Kidney (tissue), 14 donors: ENCODE measurements around the gene ADARB2. TPM values are rescaled to one million over a fixed set of nuclear protein-coding genes. Genes with fewer than 3 reads are reported as not detected.

Experiments
- DNase-seq, 5 donors: peaks; one replicate each; pipeline ENCODE4 v3.0.0-alpha.2; 2013 to 2020
- FAIRE-seq: peaks from 2 replicates; lab custom pipeline; 2012; peaks lifted over from hg19 to GRCh38; lab: Jason Lieb, UNC
- H3K27ac ChIP-seq, 2 donors: one replicate each; pipeline ENCODE4 v1.7.0; 2013; ENCODE audit warnings: low read depth in 2 of 2, low read length in 2 of 2, inconsistent platforms in 1 of 2
- H3K27me3 ChIP-seq: one replicate; pipeline ENCODE4 v1.7.1; 2013; ENCODE audit warnings: low read length, inconsistent platforms; ENCODE audit not compliant: control insufficient read depth, insufficient read depth
- H3K36me3 ChIP-seq, 3 donors: one replicate each; pipeline versions ENCODE4 v1.7.0 to v1.7.1; 2013; ENCODE audit warnings: low read length in 3 of 3, control low read depth in 1 of 3, inconsistent platforms in 1 of 3; ENCODE audit not compliant: insufficient read depth in 3 of 3, control insufficient read depth in 2 of 3
- H3K4me1 ChIP-seq, 3 donors: one replicate each; pipeline versions ENCODE4 v1.7.0 to v1.7.1; 2013; ENCODE audit warnings: low read length in 3 of 3, inconsistent platforms in 1 of 3, low read depth in 1 of 3; ENCODE audit not compliant: control insufficient read depth in 2 of 3, insufficient read depth in 2 of 3
- H3K4me3 ChIP-seq, 3 donors: one replicate each; pipeline versions ENCODE4 v1.7.0 to v1.8.1; 2013; ENCODE audit warnings: low read length in 3 of 3, control low read depth in 1 of 3, inconsistent platforms in 1 of 3
- H3K9ac ChIP-seq, 3 donors: one replicate each; pipeline versions ENCODE4 v1.7.0 to v1.7.1; 2013; ENCODE audit warnings: low read length in 3 of 3, control low read depth in 1 of 3, inconsistent platforms in 1 of 3
- H3K9me3 ChIP-seq, 3 donors: one replicate each; pipeline versions ENCODE4 v1.7.0 to v1.7.1; 2013; ENCODE audit warnings: low read length in 3 of 3, control low read depth in 1 of 3, inconsistent platforms in 1 of 3; ENCODE audit not compliant: control insufficient read depth in 2 of 3, insufficient read depth in 1 of 3
- intact Hi-C: fragments of 100-400 bp; cut with DNase I; formaldehyde crosslinking; loops from one replicate; pipeline ENCODE4 v1.11.1; 2022
- polyA plus RNA-seq: library from polyadenylated mRNA; stranded (reverse); fragments of 350-450 nt; fragmentation: Illumina TruSeq; extraction: RNeasy Lipid Tissue Mini Kit (QIAGEN cat#74804); gene quantifications from one replicate; pipeline ENCODE4 v1.2.3, GENCODE V29; 2014; ENCODE audit warnings: low read depth, low replicate concordance; ENCODE audit not compliant: insufficient read depth
- total RNA-seq: library from RNA; stranded (reverse); fragmentation: NEBNext Ultra II Directional; extraction: Animal tissue kit (Norgen Biotek cat#: 25700); gene quantifications from one replicate; pipeline ENCODE4 v1.2.1, GENCODE V29; 2021
- TF ChIP-seq, protein P1 (sequence below): IDR thresholded peaks from 3 replicates; pipeline ENCODE4 v1.5.1; 2012; ENCODE audit warnings: mild to moderate bottlenecking, moderate library complexity, borderline replicate concordance; ENCODE audit not compliant: insufficient read depth; ENCODE audit errors: extremely low read depth
- donor health status: control.
- donor health status: control.
- donor health status: control.
- donor health status: control.
- donor health status: control.
- donor health status: DM: yes; HTN: yes; CAD: no.
- donor health status: Normal renal cell carcinoma (clear cell type).

The ADARB2 gene
- total and polyA plus RNA-seq, 2 donors from 2014 or later, result 1.0 to 1.3 TPM

DNA sequence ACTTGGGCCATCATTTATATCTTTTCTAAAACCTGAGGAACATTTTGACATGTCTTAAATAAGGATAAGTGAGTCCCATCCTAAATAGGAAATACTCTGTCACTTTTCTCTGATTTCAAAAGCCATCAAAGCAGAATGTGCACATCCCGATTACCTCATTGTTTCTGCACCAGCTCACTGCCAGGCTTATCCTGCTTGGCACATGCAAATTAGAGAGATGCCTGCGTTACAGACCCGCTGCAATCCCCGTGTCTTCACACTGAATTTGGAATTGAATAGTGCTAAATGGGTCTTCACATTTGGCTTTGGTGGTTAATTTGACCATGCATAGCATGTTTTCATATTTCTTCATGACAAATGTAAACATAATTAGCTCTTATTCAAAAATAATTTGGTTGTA, 401.7 kb downstream of the ADARB2 start:
- H3K4me3 ChIP-seq, result no peak overlapping the region
- DNase-seq, result no peak
- no peaks in the 10 kb centered on the region for H3K36me3 ChIP-seq
- intact Hi-C loops, result no loop called here
- H3K27ac ChIP-seq, result no peak overlapping the region
- H3K9me3 ChIP-seq, result peaks cover 0 to 2% (median 2%) of the 10 kb centered on the region in 3 donors
- H3K9ac ChIP-seq, result no peak overlapping the region
- H3K27me3 ChIP-seq, result no peaks in the 10 kb centered on the region
- no peaks in the 10 kb centered on the region for H3K4me1 ChIP-seq
- no peak for FAIRE-seq
- TF ChIP-seq, protein P1, sequence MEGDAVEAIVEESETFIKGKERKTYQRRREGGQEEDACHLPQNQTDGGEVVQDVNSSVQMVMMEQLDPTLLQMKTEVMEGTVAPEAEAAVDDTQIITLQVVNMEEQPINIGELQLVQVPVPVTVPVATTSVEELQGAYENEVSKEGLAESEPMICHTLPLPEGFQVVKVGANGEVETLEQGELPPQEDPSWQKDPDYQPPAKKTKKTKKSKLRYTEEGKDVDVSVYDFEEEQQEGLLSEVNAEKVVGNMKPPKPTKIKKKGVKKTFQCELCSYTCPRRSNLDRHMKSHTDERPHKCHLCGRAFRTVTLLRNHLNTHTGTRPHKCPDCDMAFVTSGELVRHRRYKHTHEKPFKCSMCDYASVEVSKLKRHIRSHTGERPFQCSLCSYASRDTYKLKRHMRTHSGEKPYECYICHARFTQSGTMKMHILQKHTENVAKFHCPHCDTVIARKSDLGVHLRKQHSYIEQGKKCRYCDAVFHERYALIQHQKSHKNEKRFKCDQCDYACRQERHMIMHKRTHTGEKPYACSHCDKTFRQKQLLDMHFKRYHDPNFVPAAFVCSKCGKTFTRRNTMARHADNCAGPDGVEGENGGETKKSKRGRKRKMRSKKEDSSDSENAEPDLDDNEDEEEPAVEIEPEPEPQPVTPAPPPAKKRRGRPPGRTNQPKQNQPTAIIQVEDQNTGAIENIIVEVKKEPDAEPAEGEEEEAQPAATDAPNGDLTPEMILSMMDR, result no peak

DNA sequence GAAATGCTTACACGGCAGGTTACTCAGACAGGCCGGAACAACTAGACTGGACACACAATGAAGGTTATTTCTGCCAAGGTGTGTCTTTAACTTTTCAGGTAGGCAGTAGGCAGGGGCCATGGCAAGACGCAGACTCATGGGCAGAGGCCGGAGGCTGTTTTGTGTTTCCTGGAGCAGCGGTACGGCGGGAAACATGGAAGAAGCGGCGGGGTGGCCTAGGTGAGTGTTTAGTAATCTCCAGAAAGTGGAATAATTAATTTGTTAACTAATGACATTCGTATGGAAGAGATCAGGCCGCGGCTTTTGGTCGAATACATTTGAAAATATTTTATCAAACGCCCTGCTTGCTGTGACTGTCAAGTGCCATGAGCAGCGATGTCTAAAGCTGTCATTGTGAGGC, 403.3 kb downstream of the ADARB2 start:
- no peak for FAIRE-seq
- DNase-seq, result no peak
- intact Hi-C loops, result no loop called here

DNA sequence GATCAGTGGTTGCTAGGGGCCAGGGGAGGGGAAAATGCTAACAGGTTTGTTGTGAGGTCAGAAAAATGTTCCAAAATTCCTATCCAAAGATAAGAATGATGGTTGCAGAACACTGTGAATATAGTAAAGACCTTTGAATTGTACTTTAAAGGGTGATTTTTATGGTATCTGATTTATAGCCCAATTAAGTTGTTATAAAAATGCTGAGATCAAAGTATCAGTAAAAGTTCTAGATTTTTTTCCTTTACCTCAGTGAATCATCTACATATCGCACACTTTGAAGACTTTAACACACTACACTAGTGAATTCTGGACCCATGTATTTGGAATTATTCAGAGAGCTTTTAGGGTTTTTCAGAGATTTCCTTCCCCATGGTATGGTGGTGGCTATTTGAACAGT, 405.8 kb downstream of the ADARB2 start:
- no peak for DNase-seq
- intact Hi-C loops, result no loop called here
- H3K4me3 ChIP-seq, result no peak overlapping the region
- H3K27ac ChIP-seq, result no peak overlapping the region
- H3K27me3 ChIP-seq, result no peaks in the 10 kb centered on the region
- peaks cover 0 to 2% (median 2%) of the 10 kb centered on the region in 3 donors for H3K9me3 ChIP-seq
- TF ChIP-seq, protein P1, result no peak
- FAIRE-seq, result no peak
- H3K4me1 ChIP-seq, result no peaks in the 10 kb centered on the region
- no peak overlapping the region for H3K9ac ChIP-seq
- H3K36me3 ChIP-seq, result no peaks in the 10 kb centered on the region

More for the DNA sequence above, 403.3 kb downstream of the ADARB2 start:
- no peaks in the 10 kb centered on the region for H3K4me1 ChIP-seq
- H3K9me3 ChIP-seq, result peaks cover 0 to 2% (median 2%) of the 10 kb centered on the region in 3 donors
- H3K9ac ChIP-seq, result no peak overlapping the region
- H3K36me3 ChIP-seq, result no peaks in the 10 kb centered on the region
- TF ChIP-seq, protein P1, result no peak
- H3K27ac ChIP-seq, result no peak overlapping the region
- no peak overlapping the region for H3K4me3 ChIP-seq
- no peaks in the 10 kb centered on the region for H3K27me3 ChIP-seq

DNA sequence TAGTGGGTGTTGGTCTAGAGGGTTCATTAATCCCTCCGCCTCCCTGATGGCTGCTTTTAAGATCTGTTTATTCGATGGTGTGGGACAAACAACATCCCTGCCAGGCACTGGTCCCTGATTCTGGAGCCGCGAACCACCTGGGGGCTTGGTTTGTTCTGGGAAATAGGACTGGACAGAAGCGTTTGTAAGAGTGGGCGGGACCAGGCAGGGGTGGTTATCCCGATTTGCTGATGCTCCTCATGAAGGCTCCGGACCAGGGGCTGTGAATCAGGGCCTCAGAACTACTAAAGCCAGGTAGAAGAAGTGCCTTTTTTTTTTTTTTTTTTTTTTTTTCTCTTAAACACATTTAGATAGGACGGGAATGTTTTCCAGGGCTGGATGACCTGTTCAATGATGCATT, 407.7 kb downstream of the ADARB2 start:
- Histone ChIP-seq H3K4me1 (no peaks in the 10 kb centered on the region), H3K9me3 (peaks cover 0 to 2% (median 2%) of the 10 kb centered on the region in 3 donors), H3K9ac (no peak overlapping the region), H3K27me3 (no peaks in the 10 kb centered on the region), H3K36me3 (no peaks in the 10 kb centered on the region), H3K27ac (no peak overlapping the region), H3K4me3 (no peak overlapping the region)
- DNase-seq (no peak), FAIRE-seq (no peak)
- TF ChIP-seq, protein P1, result no peak
- intact Hi-C loops, result no loop called here
